Measurements from ENCODE around the gene FAM83B.

FAM83B gene

GRCh38 chr6:54893818-54894217, 47.2 kb downstream of the FAM83B start:
- no peaks in the 10 kb centered on the region for H3K4me1 ChIP-seq (ENCODE audit: control insufficient read depth in 1 of 2, insufficient read depth in 1 of 2, low read depth in 1 of 2, low read length in 1 of 2)
- H3K27me3 ChIP-seq = no peaks in the 10 kb centered on the region
- TF ChIP-seq CTCF (IDR thresholded peaks at IDR 0.05) = no peak
- no peak overlapping the region for H3K4me3 ChIP-seq (ENCODE audit: low read depth in 1 of 2, low read length in 1 of 2)
- no peaks in the 10 kb centered on the region for H3K9me3 ChIP-seq
- no peaks in the 10 kb centered on the region for H3K36me3 ChIP-seq
- H3K27ac ChIP-seq = no peak overlapping the region

GRCh38 chr6:54896302-54896701, 49.7 kb downstream of the FAM83B start:
- TF ChIP-seq CTCF (IDR thresholded peaks at IDR 0.05) = no peak
- Histone ChIP-seq H3K36me3 (no peaks in the 10 kb centered on the region), H3K27me3 (no peaks in the 10 kb centered on the region), H3K27ac (no peak overlapping the region), H3K4me3 (ENCODE audit: low read depth in 1 of 2, low read length in 1 of 2) (no peak overlapping the region), H3K4me1 (ENCODE audit: control insufficient read depth in 1 of 2, insufficient read depth in 1 of 2, low read depth in 1 of 2, low read length in 1 of 2) (no peaks in the 10 kb centered on the region), H3K9me3 (no peaks in the 10 kb centered on the region)

- no peak for TF ChIP-seq CTCF (IDR thresholded peaks at IDR 0.05)
- H3K27ac ChIP-seq = no peak overlapping the region
- H3K4me1 ChIP-seq (ENCODE audit: control insufficient read depth in 1 of 2, insufficient read depth in 1 of 2, low read depth in 1 of 2, low read length in 1 of 2) = no peaks in the 10 kb centered on the region
- H3K4me3 ChIP-seq (ENCODE audit: low read depth in 1 of 2, low read length in 1 of 2) = no peak overlapping the region
- H3K9me3 ChIP-seq = no peaks in the 10 kb centered on the region
- H3K36me3 ChIP-seq = no peaks in the 10 kb centered on the region
- H3K27me3 ChIP-seq = no peaks in the 10 kb centered on the region
These were observed 51.1 kb downstream of the FAM83B start for GRCh38 chr6:54897462-54898189.

- H3K36me3 ChIP-seq = no peaks in the 10 kb centered on the region
- H3K27me3 ChIP-seq = no peaks in the 10 kb centered on the region
- H3K9me3 ChIP-seq = no peaks in the 10 kb centered on the region
- no peaks in the 10 kb centered on the region for H3K4me1 ChIP-seq (ENCODE audit: control insufficient read depth in 1 of 2, insufficient read depth in 1 of 2, low read depth in 1 of 2, low read length in 1 of 2)
- no peak overlapping the region for H3K27ac ChIP-seq
- TF ChIP-seq CTCF (IDR thresholded peaks at IDR 0.05) = no peak
- no peak overlapping the region for H3K4me3 ChIP-seq (ENCODE audit: low read depth in 1 of 2, low read length in 1 of 2)
These were observed 52.2 kb downstream of the FAM83B start for GRCh38 chr6:54898767-54899166.

GRCh38 chr6:54899442-54899841, 52.9 kb downstream of the FAM83B start:
- TF ChIP-seq CTCF (IDR thresholded peaks at IDR 0.05) = no peak

More at GRCh38 chr6:54899442-54899841, 52.9 kb downstream of the FAM83B start:
- Histone ChIP-seq H3K4me1 (ENCODE audit: control insufficient read depth in 1 of 2, insufficient read depth in 1 of 2, low read depth in 1 of 2, low read length in 1 of 2) (no peaks in the 10 kb centered on the region), H3K27ac (no peak overlapping the region), H3K9me3 (no peaks in the 10 kb centered on the region), H3K4me3 (ENCODE audit: low read depth in 1 of 2, low read length in 1 of 2) (no peak overlapping the region), H3K27me3 (no peaks in the 10 kb centered on the region), H3K36me3 (no peaks in the 10 kb centered on the region)
